ENCODE measurements around the gene ATRN. TPM values are rescaled to one million over a fixed set of nuclear protein-coding genes. Genes with fewer than 3 reads are reported as not detected.

Gene ATRN
- total and polyA plus RNA-seq, 2 experiments from 2014 or later, result 14.7 to 71.1 TPM

- H3K79me2 ChIP-seq, result no peaks in the 10 kb centered on the region
- no peak overlapping the region for H3K27ac ChIP-seq
- no peaks in the 10 kb centered on the region for H3K9me3 ChIP-seq (ENCODE audit: low read depth)
- no peak for DNase-seq (ENCODE audit: low spot score)
- no peaks in the 10 kb centered on the region for H4K20me1 ChIP-seq (ENCODE audit: insufficient read depth, poor library complexity, severe bottlenecking)
- no peak overlapping the region for H3K4me3 ChIP-seq
- 70% methylated on average over 4 of the region's 4 CpGs for WGBS (ENCODE audit: low lambda C conversion rate, missing lambda C conversion rate)
- peaks cover 6% of the 10 kb centered on the region for H3K4me1 ChIP-seq (ENCODE audit: insufficient read depth)
- TF ChIP-seq, protein P1, sequence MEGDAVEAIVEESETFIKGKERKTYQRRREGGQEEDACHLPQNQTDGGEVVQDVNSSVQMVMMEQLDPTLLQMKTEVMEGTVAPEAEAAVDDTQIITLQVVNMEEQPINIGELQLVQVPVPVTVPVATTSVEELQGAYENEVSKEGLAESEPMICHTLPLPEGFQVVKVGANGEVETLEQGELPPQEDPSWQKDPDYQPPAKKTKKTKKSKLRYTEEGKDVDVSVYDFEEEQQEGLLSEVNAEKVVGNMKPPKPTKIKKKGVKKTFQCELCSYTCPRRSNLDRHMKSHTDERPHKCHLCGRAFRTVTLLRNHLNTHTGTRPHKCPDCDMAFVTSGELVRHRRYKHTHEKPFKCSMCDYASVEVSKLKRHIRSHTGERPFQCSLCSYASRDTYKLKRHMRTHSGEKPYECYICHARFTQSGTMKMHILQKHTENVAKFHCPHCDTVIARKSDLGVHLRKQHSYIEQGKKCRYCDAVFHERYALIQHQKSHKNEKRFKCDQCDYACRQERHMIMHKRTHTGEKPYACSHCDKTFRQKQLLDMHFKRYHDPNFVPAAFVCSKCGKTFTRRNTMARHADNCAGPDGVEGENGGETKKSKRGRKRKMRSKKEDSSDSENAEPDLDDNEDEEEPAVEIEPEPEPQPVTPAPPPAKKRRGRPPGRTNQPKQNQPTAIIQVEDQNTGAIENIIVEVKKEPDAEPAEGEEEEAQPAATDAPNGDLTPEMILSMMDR (IDR thresholded peaks at IDR 0.05; ENCODE audit: poor library complexity), result no peak
- TF ChIP-seq EZH2 (IDR thresholded peaks at IDR 0.05; ENCODE audit: borderline replicate concordance) (no peak), EZH2phosphoT487 (IDR thresholded peaks at IDR 0.05; ENCODE audit: low read depth, severe bottlenecking, unreplicated experiment) (no peak)
- H2AFZ ChIP-seq, result no peak overlapping the region
- H3K36me3 ChIP-seq (replicated peaks; ENCODE audit: insufficient read depth, low read depth), result no peaks in the 10 kb centered on the region
- H3K27me3 ChIP-seq, result no peaks in the 10 kb centered on the region
- no peaks in the 10 kb centered on the region for H3K9me2 ChIP-seq (replicated peaks; ENCODE audit: insufficient read depth)
- no peak overlapping the region for H3K4me2 ChIP-seq
Measured at GRCh38 chr20:3655131-3655405, 184.2 kb downstream of the ATRN start.

GRCh38 chr20:3658019-3658715, 187.3 kb downstream of the ATRN start:
- Histone ChIP-seq H4K20me1 (ENCODE audit: insufficient read depth, poor library complexity, severe bottlenecking) (no peaks in the 10 kb centered on the region), H2AFZ (no peak overlapping the region), H3K79me2 (no peaks in the 10 kb centered on the region), H3K4me3 (no peak overlapping the region), H3K36me3 (replicated peaks; ENCODE audit: insufficient read depth, low read depth) (no peaks in the 10 kb centered on the region), H3K9me3 (ENCODE audit: low read depth) (no peaks in the 10 kb centered on the region), H3K27me3 (peaks cover 16% of the 10 kb centered on the region), H3K9me2 (replicated peaks; ENCODE audit: insufficient read depth) (no peaks in the 10 kb centered on the region), H3K4me2 (no peak overlapping the region), H3K27ac (no peak overlapping the region), H3K4me1 (ENCODE audit: insufficient read depth) (no peaks in the 10 kb centered on the region)
- 89% methylated on average over 7 of the region's 7 CpGs for WGBS (ENCODE audit: low lambda C conversion rate, missing lambda C conversion rate)
- DNase-seq (ENCODE audit: low spot score), result no peak
- TF ChIP-seq EZH2 (IDR thresholded peaks at IDR 0.05; ENCODE audit: borderline replicate concordance) (no peak), EZH2phosphoT487 (IDR thresholded peaks at IDR 0.05; ENCODE audit: low read depth, severe bottlenecking, unreplicated experiment) (no peak)
- TF ChIP-seq, protein P1 (IDR thresholded peaks at IDR 0.05; ENCODE audit: poor library complexity), result no peak

GRCh38 chr20:3658716-3659491, 188.1 kb downstream of the ATRN start:
- Histone ChIP-seq H3K9me3 (ENCODE audit: low read depth) (no peaks in the 10 kb centered on the region), H3K4me3 (no peak overlapping the region), H4K20me1 (ENCODE audit: insufficient read depth, poor library complexity, severe bottlenecking) (no peaks in the 10 kb centered on the region), H3K27me3 (peaks cover 16% of the 10 kb centered on the region), H3K4me2 (no peak overlapping the region), H3K36me3 (replicated peaks; ENCODE audit: insufficient read depth, low read depth) (no peaks in the 10 kb centered on the region), H2AFZ (no peak overlapping the region), H3K4me1 (ENCODE audit: insufficient read depth) (no peaks in the 10 kb centered on the region), H3K79me2 (no peaks in the 10 kb centered on the region), H3K27ac (no peak overlapping the region), H3K9me2 (replicated peaks; ENCODE audit: insufficient read depth) (no peaks in the 10 kb centered on the region)
- no peak for TF ChIP-seq EZH2 (IDR thresholded peaks at IDR 0.05; ENCODE audit: borderline replicate concordance)
- DNase-seq (ENCODE audit: low spot score), result no peak
- 72% methylated on average over 8 of the region's 8 CpGs for WGBS (ENCODE audit: low lambda C conversion rate, missing lambda C conversion rate)

- 74% methylated on average over 12 of the region's 12 CpGs for whole genome bisulfite sequencing (ENCODE audit: low lambda C conversion rate, missing lambda C conversion rate)
- Histone ChIP-seq H3K4me2 (no peak overlapping the region), H3K4me3 (no peak overlapping the region), H3K27ac (no peak overlapping the region), H4K20me1 (ENCODE audit: insufficient read depth, poor library complexity, severe bottlenecking) (no peaks in the 10 kb centered on the region), H3K79me2 (no peaks in the 10 kb centered on the region), H2AFZ (no peak overlapping the region), H3K4me1 (ENCODE audit: insufficient read depth) (no peaks in the 10 kb centered on the region), H3K27me3 (peaks cover 16% of the 10 kb centered on the region), H3K9me2 (replicated peaks; ENCODE audit: insufficient read depth) (no peaks in the 10 kb centered on the region), H3K9me3 (ENCODE audit: low read depth) (no peaks in the 10 kb centered on the region), H3K36me3 (replicated peaks; ENCODE audit: insufficient read depth, low read depth) (no peaks in the 10 kb centered on the region)
- TF ChIP-seq EZH2phosphoT487 (IDR thresholded peaks at IDR 0.05; ENCODE audit: low read depth, severe bottlenecking, unreplicated experiment), result no peak
- TF ChIP-seq, protein P1 (IDR thresholded peaks at IDR 0.05; ENCODE audit: poor library complexity), result no peak
- TF ChIP-seq EZH2 (IDR thresholded peaks at IDR 0.05; ENCODE audit: borderline replicate concordance), result no peak
- no peak for DNase-seq (ENCODE audit: low spot score)
Measured at GRCh38 chr20:3659492-3660261, 188.9 kb downstream of the ATRN start.

All from hepatocyte (in vitro differentiated cells).